HG03439 (cell line): Measurements from ENCODE around the gene TMEM200B.
"Not testable (repeated sequence)": the region's sequence is repeated elsewhere in the genome, so short reads cannot be mapped to it uniquely, and the experiment has no call there.

ENCODE experiments used
- ATAC-seq: cut with Tn5 transposase; IDR thresholded peaks from one replicate; pipeline ENCODE4 v1.9.1; 2021; ENCODE audit warnings: mild to moderate bottlenecking, moderate library complexity; ENCODE audit not compliant: unreplicated experiment

Gene TMEM200B

DNA sequence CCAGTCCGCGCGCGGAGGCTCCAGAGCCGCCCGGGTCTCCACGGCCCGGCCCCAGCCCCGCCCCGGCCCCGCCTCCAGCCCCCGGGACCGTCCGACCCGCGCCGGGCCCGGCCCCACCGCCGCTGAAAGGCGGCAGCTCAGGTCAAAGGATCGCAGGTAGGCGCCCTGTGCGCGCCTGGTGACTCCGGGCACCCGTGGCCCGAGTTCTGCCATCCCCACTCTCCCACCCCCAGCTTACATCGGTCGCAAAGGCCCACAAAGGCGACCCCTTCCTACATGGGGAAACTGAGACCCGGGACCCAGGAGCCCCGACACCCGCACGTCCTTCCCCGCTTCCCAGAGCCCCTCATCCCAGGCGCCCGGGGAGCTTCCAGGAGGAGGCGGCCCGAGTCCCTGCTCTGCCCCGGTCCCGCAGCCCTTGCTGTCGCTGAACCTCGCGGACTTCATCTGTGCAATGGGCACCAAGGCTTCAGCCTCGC, at the start of gene TMEM200B:
Gene TMEM200B (minus strand): TSS at position 17 of the 479 bp plus-strand sequence. CDS start 2,075 bp downstream, outside the sequence.
- ATAC-seq, result no peak

GRCh38 chr1:29172415-29172939, 48.8 kb upstream of the TMEM200B start:
- ATAC-seq, result no peak

GRCh38 chr1:29171521-29171920, 47.8 kb upstream of the TMEM200B start:
- no peak for ATAC-seq

- no peak for ATAC-seq
Measured at GRCh38 chr1:29171089-29171488, 47.4 kb upstream of the TMEM200B start.

GRCh38 chr1:29169976-29170375, 46.3 kb upstream of the TMEM200B start:
- no peak for ATAC-seq

GRCh38 chr1:29167904-29168303, 44.2 kb upstream of the TMEM200B start:
- ATAC-seq, result no peak

GRCh38 chr1:29166291-29166878, 42.7 kb upstream of the TMEM200B start:
- ATAC-seq, result no peak

DNA sequence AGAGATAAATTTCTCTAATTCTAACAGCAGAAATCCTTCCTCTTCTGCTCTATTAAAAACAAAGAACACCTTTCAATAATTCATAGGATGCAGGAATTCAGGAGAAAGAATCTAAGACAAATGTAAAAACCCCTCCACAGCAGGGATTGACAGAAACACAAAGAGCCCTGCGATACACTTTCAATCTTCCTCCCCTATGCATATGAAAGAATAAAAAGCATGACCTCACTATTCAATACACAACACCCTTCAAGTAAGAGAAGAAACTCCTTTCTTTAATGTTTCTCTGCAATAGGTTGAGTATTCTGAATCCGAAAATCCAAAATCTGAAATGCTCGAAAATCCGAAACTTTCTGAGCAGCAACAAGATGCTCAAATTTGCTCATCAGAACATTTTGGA, 40.9 kb upstream of the TMEM200B start:
- no peak for ATAC-seq

DNA sequence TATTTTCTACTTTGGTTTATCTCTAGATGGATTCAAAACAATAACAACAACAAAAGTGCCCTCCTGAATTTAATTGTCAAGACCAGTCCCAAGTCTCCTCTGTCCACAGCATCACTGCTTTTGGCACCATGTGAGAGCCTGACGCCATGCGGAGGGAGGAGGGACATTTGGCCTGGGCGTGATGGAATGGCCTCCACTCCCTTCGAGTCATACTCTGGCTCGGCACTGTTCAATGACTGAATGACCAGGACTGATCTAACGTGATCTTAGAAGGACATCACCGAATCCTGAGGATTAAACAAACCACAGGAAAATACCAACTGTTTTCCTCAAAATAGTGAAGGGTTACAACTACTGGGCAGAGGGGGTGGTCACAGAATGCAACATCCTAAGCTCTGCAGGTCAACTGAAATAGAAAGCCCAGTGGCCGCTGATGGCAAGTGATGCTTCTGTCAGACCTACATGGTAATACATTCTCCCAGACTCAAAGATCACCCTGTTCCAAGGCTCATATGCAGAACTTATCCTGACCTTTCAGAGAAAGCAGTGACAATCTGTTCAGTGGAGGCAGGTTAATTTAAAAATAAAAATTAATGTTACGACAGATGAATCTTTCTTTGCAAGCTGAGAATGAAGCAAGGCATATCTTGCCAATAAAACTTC, 38.9 kb upstream of the TMEM200B start:
- ATAC-seq, result no peak

GRCh38 chr1:29162025-29162424, 38.3 kb upstream of the TMEM200B start:
- no peak for ATAC-seq

GRCh38 chr1:29159773-29160172, 36.1 kb upstream of the TMEM200B start:
- ATAC-seq, result no peak

- ATAC-seq, result no peak
Measured at GRCh38 chr1:29157269-29157601, 33.5 kb upstream of the TMEM200B start.

DNA sequence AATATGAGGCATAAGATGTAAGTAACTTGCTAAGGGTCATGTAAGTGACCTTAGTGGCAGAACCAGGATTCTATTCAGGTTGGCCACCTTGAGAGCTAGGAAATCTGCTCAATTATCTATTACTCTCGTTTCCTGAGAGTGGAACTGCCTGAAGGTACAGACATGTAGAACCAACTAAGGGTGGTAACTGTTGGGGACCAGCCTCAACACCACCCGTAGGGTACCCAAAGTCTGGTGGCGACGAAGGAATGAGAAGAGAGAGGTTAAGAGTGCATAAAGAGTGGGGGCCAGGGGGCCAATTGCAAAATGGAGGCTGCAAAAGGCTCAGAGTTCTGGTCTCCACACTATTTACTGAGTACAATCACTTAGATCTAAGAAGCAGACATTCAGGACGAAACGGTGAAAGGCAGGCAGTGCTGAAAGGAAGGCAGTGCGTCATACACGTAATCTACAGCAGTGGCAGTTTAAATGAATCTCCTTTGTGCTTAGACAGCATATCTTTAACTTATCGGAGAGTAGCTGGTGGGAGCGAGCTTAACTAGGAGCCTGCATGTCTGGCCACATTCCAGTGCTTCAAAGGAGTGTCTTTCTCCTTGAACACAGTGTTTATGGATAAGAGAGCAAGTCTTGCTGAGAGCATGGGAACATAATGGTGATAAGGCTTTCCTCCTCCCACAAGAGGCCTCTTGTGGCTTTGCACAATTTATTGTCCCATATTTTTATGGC, 33.0 kb upstream of the TMEM200B start:
- ATAC-seq, result no peak

GRCh38 chr1:29152046-29152805, 28.5 kb upstream of the TMEM200B start:
- ATAC-seq, result no peak

GRCh38 chr1:29150346-29150745, 26.6 kb upstream of the TMEM200B start:
- ATAC-seq, result not testable (repeated sequence)

DNA sequence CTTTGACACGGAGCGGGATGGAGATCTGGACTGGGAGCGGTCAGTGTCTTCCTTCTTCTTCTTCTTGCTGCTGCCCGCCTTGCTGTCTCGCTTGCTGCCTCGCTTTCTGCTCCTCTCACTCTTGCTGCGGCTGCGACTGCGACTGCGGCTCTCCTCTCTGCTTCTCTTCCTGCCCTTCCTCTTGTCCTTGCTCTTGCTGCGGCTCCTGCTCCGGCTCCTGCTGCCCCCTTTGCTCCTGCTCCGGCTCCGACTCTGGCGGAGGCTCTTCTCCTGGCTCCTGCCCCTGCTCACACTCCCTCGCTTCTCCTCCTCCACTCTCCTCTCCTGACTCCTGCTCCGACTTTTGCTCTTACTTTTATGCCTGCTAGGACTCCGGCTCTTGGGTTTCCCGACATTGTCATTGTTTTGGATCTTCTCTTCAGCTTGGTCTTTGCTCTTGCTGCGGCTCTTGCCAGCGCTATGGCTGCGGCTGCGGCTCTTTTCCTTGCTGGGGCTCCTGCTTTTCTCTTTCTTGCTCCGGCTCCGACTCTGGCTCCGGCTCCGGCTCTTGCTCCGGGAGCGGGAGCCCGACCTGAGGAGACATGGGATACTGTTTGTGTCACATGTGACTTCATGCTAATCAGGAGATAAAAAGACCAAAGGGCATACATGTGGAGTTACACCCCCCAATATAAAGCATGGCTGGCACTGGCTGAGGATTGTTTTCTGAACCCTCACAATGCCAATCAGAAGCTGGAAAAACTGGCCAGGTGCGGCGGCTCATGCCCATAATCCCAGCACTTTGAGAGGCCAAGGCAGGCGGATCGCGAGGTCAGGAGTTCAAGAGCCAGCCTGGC, 25.2 kb upstream of the TMEM200B start:
- no peak for ATAC-seq

- ATAC-seq, result no peak
Measured at GRCh38 chr1:29145739-29146437, 22.2 kb upstream of the TMEM200B start.

- no peak for ATAC-seq
Measured at GRCh38 chr1:29144178-29144577, 20.5 kb upstream of the TMEM200B start.

GRCh38 chr1:29142714-29143113, 19.0 kb upstream of the TMEM200B start:
- no peak for ATAC-seq
